Measurements from ENCODE around the gene ZNF462.

Gene ZNF462

DNA sequence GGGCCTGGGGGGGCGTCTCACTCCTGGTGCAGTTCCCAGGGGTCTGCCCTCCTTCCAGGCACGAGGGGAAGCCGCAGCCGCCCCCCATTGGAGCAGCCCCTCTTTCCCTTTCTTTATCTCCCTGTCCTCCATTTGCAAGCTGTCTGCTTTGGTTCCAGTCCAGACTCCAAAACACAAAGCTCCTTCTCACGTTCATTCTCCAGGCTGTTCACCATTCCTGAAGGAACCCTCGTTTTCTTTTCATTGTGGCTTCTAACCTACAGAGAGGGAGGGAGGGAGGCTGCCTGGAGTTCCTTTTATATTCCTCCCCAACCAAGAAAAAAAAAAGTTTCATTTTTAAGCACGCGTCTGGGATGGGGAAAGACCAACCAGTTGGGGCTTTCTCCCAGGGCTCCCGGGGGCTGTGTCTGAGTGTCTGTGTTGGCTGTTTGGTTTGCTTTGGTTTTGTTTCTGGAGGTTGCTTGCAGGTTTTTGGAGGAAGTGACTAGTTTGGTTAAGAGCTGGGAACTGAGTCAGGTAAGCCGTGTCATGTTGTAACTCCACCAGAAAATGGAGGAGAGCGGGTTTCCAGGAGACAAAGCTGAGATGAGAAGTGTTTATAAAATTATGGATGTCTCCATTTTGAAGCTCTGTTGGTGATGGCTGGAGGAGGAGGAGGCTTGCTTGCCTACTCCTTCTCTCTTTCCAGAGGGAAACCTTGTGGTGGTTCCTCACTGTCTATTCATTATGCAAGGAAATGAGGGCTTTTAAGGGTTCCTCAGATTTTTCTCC is 1.6 kb downstream of the ZNF462 start:
- DNase-seq, result peak; percentile 26

DNA sequence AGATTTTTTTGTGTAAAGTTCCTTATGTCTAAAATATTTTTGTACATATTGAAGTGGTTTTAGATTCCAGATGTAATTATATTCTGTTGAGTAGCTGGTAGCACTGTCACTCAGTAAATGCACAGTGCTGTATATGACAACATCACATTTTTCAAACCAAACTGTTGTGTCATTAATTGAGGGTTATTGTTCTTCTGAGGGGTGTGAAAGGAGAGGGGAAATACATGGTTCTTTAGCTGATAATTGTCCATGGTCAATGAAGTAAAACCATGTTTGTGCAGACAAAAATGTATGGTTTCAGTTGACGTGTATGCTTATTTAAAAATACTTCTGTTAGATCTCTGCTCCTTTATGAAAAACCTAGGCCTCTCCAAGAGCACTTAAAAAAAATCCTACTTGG is 3.3 kb downstream of the ZNF462 start:
- no peak for DNase-seq

DNA sequence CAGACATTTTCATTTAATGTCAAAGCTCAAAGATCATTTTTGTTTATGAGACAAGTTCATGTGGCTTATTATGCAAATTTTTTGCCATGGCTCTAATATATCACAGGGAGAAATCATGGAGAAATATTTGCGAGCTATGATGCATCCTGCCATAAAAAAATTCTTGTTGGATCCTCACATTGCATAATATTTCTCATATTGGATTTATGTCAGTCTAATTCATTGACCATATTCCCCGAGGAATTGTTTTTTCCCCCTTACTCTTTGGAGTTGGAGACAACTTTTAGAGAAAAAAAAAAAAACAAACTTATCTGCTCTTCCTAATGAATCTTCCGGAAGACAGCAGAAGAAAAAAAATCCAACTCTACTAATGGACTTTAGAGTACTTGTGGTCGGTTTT is 4.3 kb downstream of the ZNF462 start:
- DNase-seq, result no peak

DNA sequence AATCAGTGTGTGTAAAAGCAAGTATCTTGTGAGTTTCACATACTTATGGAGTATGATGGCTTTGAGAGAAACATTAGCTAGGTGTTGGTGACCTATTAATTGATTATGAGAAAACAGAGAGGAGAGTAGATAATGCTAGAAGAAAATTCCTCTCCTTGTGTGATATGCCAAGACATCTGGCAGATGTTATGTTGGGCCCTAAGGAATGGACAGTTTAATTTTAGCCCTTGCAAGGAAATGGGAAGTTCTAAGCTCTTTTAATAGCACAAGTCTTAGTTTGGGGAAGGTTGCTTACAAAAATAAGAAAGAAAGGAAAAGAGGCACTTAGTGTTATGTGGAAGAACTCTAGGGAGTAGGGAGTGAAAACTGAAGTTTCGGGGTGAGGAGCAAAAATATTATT is 5.1 kb downstream of the ZNF462 start:
- DNase-seq, result no peak

DNA sequence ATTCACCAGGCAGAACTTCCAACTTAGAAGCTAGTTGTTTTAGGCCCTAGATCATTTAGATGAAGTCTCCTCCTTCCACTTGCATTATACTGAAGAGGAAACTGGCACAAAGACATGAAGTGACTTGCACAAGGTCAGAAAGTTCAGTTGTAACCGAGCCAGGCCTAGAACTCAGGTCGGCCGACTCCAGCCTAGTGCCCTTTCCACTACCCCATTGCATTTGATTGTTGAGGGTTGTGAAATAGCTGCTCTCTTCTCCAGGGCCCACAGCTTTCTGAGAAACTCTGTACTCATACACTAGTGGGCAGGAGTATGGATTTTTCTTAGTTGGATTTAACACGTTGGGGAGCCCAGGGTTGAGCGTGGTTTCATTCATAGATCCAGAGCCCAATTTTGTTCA is 5.6 kb downstream of the ZNF462 start:
- DNase-seq, result no peak

DNA sequence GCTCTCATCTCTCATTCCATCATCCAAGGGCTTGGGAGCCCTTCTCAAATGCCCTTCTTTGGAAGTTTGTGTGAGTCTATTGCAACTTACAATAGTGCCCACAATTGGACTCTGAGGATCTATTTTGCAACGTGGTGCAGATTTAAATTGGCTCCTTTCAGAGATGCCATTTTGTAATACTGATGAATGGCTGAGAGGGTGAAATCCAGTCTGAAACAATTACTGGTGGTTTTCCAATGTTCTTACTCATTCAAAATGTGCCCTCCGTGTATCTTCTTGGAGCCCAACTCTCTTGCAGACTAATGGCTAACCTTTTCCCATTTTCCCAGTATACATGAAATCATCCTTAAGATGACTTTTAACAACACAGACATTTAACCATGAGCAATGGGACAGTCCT is 6.1 kb downstream of the ZNF462 start:
- no peak for DNase-seq

DNA sequence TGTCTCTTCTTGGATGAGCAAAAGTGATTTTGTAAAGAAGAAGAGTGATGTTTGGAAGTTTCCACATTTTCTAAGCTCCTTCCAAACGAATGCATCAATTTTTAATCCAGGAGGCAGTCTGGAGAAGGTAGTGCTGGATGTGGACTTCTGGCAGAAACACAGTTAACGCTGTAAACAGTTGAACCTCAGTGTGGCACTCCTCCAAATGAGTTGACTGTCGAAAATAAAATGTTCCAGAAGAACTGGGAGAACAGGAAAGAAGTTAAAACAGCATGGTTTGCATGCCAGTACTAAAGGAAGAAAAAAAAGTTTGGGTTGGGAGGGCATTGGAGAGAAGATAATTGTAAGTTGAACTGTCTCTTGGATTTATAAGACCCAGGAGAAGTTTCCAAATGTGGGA is 6.5 kb downstream of the ZNF462 start:
- DNase-seq, result no peak

DNA sequence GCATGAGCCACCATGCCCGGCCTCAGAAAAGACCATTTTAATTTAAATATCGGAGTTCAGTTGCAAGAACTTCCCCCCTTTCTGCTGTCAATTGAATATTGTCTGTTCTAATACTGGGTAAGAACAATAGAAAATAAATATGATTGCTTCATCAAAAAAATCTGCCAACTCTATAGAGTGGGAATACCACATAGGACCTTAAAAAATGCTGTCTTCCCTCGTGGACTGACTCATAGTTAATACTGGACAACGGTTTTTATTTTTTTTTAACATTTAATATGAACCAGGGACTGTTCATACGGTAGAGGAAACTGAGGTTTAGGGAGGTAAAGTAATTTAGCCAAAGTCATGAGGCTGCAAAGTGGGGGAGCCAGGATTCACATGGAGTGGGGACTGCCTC is 9.7 kb downstream of the ZNF462 start:
- no peak for DNase-seq

DNA sequence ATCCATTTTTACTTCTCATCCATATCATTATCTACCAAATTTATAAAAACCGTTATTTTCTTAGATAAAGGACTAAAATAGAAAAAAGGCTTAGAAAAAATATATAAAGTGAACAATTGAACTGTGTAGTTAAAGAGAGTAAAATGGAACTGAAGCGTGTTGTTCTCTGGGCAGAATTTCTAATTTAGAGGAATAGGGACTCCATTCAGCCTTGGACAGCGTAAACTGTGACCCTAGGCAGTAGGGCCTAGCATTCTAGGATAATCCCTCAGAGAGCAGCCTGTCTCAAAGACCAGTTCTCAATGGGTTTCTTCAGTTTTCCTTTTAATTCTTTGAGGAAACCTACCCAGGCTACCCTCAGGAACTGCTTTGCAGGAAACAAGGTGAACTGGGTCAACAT is 11.1 kb downstream of the ZNF462 start:
- DNase-seq, result no peak

DNA sequence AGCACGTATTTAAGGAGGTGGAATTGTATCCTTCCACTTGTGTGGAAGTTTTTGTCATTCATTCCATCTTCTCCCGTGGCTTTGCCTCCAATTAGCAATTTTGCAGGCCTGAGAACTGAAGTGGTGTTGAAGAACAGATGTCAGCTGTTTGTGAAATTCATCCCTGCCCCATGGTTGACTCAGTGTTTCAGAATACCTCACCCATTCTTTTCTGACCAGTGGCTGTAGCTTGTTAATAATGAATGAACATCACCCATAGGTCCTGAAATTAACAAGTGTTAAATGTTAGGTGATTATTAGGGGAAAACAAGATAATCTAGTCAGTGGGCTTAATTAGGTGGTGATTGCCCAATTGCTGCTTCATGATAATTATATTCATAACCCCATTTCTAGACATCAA is 11.7 kb downstream of the ZNF462 start:
- no peak for DNase-seq

DNA sequence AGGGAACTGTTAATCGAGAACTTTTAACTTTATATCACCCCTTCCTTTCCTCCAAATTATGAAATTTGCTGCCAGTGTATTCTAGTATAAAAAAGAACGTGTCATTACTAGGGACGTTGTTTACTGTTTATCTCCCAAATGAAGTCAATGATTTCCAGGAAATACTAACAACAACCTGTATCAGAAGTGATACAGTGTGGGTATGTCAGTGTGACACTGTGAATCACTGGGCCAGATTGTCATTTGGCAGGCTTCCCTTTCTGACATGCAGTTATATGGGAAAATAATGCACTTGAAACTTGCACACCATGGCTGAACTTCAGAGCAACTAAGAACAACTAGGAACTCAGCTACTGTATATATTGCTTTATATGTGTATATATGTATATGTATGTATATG is 12.6 kb downstream of the ZNF462 start:
- DNase-seq, result no peak

DNA sequence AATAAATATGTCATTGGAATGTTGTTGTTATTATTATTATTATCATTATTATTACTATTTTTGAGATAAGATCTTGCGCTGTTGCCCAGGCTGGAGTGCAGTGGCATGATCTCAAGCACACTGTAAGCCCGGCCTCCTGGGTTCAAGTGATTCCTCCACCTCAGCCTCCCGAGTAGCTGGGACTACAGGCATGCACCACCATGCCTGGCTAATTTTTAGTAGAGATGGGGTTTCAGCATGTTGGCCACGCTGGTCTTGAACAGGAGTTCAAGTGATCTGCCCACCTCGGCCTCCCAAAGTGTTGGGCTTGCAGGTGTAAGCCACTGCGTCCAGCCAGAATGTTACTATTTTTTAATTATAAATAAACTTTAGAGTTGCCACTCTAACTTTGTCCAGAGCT is 14.4 kb downstream of the ZNF462 start:
- no peak for DNase-seq

DNA sequence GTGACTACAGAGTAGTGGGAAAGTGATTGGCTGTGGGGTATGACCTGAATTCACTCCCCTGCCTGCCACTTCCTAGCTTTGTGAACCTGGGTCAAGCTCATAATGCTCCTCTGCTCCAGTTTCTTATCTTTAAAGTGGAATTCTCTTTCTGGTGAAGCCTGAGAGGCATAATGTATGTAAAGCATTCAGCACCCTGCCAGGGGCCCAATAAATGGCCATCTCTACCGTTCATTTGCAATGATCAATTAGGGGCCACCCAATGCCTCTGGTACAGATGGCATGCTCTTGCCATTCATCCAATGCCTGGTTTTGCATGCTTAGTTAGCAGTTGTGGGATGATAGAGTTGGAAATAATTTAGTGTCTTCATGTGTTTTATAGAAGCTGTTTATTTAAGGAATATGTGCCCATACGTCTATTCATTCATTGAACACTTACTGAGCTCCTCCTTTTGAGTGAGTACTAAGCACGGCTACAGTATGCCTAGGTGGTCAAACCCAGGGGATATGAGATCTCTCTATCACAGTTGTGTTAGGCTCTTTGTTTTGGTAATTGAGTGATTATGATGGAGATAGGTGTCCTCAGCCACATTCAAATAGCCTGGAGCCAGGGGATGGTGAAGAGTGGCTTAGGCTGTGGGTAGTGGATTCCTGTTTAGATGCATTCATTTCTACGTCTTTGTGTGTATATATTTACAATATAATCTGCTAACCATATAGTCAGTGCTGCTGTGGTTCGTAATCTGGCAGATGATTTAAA is 15.3 kb downstream of the ZNF462 start:
- no peak for DNase-seq

DNA sequence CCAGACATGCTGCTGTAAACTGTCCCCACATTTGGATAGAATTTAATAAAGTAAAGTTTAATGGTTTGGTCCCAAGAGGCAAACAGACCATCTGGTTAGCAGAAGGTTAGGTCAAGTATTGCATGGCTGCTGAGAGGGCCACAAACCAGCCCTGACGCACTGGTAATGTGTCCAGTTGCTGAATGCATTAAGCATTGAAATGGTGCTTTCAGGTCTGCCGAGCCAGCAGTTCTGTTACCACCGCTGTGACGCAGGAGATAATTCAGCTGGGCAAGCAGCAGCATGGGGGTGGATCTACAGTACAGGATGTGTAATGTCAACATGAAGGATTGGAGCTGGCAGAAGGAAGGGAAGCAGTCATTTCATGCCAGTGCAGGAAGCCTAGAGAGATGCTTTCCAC is 16.0 kb downstream of the ZNF462 start:
- no peak for DNase-seq

DNA sequence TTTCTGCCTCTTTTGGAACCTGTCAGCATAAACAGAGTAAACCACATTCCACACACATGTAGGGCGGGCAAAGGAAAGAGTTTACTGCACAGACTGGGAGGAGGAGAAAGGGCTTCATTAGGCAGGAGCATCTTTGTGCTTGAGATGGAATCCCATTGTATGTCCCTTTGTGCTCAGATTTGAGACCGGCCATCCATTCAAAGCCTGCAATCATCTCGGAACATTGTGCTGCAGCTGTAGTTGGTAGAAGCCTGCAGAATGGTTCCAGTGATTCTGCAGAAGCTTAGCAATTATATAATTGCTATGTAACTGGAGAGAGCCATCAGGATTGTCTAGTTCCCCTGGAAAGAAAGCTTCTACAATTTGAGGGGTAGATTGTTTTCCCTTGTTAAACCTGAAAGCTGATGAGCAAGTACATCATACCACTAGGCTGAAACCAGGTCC is 16.5 kb downstream of the ZNF462 start:
- DNase-seq, result no peak

DNA sequence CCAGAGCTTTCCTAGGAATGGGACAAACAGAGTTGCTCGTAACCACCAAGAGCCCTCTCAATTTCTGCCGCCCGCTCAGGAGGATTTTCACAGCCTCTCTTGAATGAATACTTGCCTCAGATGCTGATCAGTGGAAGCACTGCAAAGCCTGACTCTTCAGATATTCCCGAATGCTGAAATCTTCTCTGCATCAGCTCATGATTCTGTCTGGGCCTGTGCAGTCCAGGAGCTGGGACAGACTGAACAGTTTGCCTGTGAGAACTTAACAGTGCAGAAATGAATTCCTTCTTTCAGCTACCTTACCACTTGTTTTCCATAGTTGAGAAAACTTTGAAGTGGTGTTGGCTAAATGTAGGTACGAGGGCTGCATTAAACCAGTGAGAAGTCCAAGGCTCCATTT is 17.1 kb downstream of the ZNF462 start:
- no peak for DNase-seq

DNA sequence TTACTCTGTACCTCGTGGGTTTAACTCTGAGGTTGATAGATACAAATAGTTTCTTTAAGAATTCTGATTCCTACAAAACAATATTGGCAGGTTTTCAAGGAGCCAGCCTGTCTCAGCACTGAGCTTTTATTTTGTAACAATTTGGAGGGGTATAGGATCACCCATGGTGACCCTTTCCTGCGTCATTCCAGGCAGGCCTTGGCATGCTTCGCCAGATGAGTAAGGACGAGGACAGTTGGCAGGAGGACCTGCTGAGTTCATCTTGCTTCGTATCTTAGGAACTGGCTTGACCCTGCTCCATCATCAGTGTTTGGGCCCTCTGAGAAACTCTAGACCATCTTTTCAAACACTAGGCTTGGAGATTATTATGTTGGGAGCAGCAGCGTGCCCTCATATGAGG is 17.9 kb downstream of the ZNF462 start:
- no peak for DNase-seq

DNA sequence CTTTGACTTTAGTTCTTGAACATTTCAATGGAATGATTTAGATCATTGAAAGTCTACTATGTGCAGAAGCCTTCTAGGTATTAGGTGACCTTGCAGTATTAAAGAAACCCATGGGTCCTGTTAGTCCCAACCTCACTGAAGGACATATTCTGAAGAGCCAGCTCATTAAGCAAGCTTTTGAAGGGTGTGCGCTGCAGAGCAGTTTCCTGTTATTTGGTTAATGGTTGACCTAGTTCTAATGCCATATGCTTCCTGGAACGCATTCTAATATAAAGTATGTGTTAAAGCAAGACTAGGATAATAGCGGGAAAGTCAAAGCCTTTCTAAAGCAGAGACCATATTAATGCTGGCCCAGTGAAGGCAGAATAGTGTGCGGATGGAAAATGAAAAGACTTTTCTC is 20.1 kb downstream of the ZNF462 start:
- DNase-seq, result no peak

DNA sequence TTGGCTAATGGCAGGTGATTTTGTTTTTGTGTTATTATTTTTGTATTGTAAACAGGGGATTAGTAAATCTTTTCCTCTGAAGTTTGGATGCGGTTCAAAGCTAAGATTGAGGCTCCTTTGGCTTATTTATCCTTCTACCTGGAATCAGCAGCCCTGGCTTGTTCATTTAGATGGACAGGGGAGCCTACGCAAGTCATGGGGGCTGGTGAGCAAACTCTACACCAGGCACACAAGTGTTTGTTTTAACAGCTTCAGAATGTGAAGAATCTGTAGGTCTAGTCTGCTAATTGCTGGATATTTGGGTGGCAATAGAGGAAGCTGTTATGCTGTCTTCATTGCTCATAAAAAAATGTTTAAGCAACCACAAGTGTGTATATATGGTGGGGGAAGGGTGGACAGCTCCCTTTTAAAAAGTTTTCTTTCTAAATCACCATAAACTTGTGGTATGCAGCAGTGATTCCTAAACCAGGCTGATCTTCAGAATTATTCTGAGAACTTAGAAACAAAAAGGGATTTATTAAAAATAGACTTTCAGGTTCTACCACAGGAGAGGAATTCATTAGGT is 20.7 kb downstream of the ZNF462 start:
- DNase-seq, result no peak

DNA sequence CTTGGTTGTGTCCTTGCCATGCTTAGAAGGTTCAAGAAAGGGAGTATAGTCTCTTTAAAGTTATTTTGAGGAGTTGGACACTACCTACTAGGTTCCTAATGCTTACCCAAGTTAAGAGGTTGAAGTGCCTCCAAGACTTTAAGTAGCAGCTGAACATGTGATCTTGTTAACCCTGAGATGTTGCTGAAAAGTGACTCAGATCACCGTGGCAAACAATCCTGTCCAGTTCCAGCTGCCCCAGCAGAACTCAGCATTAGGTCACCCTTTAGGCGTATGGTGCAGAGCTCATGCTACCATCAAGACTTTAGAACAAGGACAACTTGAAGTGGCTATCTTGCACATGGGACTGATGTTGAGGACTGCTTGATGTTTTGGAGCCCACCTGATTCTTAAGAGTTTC is 22.5 kb downstream of the ZNF462 start:
- DNase-seq, result no peak

DNA sequence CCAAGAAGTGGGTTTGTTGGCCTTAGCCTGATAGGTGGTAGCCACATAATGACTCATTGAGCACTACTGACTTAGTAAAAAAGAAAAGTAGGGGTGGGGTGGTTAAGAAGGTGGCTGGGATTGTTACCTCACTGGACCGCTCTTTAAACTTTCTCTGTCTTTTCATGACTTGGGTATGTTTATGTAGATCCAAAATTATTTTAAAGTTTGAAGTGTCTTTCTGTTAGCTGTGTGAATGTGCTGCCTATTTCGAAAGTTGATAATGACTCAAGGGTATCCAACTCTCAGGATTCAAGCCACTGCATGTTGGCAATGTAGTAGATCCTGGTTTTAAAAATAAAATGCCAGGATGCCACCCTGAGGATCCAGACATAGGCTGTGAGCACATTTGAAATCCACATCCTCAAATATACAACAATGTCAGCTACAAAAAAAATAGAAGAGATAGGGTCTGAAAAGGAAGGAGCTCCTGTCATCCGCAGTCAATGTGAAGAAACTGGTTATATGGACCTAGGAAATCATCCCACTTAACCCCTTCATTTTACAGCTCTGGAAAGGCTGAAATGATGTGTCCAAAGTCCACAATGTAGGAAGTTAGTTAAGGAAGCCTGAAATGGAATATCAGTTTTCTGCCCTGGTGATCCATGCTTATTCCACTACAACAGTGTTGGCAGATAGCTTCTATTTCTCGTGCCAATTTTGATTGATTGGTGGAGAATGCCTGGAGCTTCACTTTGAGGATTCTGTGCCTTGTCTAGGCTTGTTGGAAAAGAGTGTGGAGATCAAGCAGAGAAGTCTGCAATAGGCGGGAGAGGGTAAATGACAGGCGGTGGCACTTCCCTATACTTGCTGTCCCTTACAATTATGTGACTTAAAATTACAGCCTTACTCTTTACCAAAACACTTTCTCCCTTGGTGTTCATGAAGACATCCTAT is 23.4 kb downstream of the ZNF462 start:
- DNase-seq, result no peak

DNA sequence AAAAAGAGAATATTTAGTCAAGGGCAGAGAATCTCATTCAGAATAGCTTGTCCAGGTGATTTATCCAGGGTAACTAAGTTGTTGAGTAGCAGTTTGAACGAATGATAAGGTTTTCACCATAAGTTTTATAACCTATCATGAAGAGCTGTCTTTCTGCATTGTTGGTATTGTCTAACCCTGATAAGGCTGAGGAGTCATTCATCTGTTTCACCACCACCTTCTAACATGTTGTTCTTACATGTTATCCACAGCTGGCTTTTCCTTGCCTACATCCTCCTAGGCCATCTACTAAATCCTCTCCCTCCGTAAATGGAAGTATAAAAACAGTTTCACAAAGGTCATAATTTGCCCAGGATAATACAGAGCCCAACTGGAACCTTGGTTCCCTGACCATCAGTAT is 24.1 kb downstream of the ZNF462 start:
- DNase-seq, result no peak

DNA sequence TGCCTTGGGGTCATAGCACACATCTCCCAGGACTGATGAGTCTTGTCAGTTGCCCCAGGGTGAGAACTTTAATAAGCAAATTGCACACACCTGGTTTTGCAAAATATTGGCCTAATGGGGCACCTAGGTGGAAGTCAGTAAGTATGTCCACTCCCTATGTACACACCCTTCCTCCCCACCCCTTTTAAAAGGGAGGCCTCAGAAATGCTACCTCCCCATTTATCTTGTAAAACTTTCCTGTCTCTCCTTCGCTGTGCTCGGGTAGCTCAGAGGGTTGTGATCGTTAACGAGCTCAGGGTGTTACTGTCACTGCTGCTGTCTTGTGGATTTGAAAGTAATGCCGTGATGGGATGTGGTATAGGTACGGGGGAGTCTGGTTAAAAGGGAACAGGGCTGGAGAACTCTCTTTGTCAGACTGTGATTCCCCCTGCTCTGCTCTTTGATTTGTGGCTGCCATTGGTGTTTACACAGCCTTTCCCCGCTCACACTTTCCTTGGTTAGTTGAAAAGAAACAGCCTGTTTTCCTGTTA is 26.2 kb downstream of the ZNF462 start:
- no peak for DNase-seq
